ENCODE measurements around the gene APOA4.

APOA4 gene

GRCh38 chr11:116832350-116833290 is 9.5 kb upstream of the APOA4 start:
- DNase-seq (ENCODE audit: low read depth, low spot score), result no peak
- WGBS (ENCODE audit: insufficient coverage, insufficient read length), result no CpG with 5 or more reads among the region's 13 CpGs
- H3K4me1 ChIP-seq (ENCODE audit: control insufficient read depth, insufficient read depth, low read length), result peaks cover 4% of the 10 kb centered on the region
- H3K4me3 ChIP-seq (ENCODE audit: low read length), result no peak overlapping the region
- H3K27me3 ChIP-seq (ENCODE audit: control insufficient read depth, insufficient read depth, low read length), result no peaks in the 10 kb centered on the region
- no peaks in the 10 kb centered on the region for H3K9me3 ChIP-seq (ENCODE audit: control insufficient read depth, insufficient read depth, low read length)
- no peaks in the 10 kb centered on the region for H3K36me3 ChIP-seq (ENCODE audit: control insufficient read depth, insufficient read depth, low read length)
- no peak overlapping the region for H3K27ac ChIP-seq (ENCODE audit: low read length)

DNA sequence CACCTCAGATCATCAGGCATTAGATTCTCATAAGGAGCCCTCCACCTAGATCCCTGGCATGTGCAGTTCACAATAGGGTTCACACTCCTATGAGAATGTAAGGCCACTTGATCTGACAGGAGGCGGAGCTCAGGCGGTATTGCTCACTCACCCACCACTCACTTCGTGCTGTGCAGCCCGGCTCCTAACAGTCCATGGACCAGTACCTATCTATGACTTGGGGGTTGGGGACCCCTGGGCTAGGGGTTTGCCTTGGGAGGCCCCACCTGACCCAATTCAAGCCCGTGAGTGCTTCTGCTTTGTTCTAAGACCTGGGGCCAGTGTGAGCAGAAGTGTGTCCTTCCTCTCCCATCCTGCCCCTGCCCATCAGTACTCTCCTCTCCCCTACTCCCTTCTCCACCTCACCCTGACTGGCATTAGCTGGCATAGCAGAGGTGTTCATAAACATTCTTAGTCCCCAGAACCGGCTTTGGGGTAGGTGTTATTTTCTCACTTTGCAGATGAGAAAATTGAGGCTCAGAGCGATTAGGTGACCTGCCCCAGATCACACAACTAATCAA is 8.8 kb upstream of the APOA4 start:
- H3K4me1 ChIP-seq (ENCODE audit: control insufficient read depth, insufficient read depth, low read length), result peaks cover 4% of the 10 kb centered on the region
- no peak overlapping the region for H3K4me3 ChIP-seq (ENCODE audit: low read length)
- no CpG with 5 or more reads among the region's 7 CpGs for WGBS (ENCODE audit: insufficient coverage, insufficient read length)
- no peaks in the 10 kb centered on the region for H3K27me3 ChIP-seq (ENCODE audit: control insufficient read depth, insufficient read depth, low read length)
- H3K27ac ChIP-seq (ENCODE audit: low read length), result no peak overlapping the region
- H3K36me3 ChIP-seq (ENCODE audit: control insufficient read depth, insufficient read depth, low read length), result no peaks in the 10 kb centered on the region
- no peak for DNase-seq (ENCODE audit: low read depth, low spot score)
- no peaks in the 10 kb centered on the region for H3K9me3 ChIP-seq (ENCODE audit: control insufficient read depth, insufficient read depth, low read length)

GRCh38 chr11:116830184-116830912 is 7.2 kb upstream of the APOA4 start:
- Histone ChIP-seq H3K36me3 (ENCODE audit: control insufficient read depth, insufficient read depth, low read length) (no peaks in the 10 kb centered on the region), H3K27me3 (ENCODE audit: control insufficient read depth, insufficient read depth, low read length) (no peaks in the 10 kb centered on the region), H3K4me3 (ENCODE audit: low read length) (no peak overlapping the region), H3K9me3 (ENCODE audit: control insufficient read depth, insufficient read depth, low read length) (no peaks in the 10 kb centered on the region), H3K27ac (ENCODE audit: low read length) (no peak overlapping the region), H3K4me1 (ENCODE audit: control insufficient read depth, insufficient read depth, low read length) (peaks cover under 1% of the 10 kb centered on the region; the same call in 1 of the 2 replicates)
- no peak for DNase-seq (ENCODE audit: low read depth, low spot score)
- WGBS (ENCODE audit: insufficient coverage, insufficient read length), result no CpG with 5 or more reads among the region's 17 CpGs

DNA sequence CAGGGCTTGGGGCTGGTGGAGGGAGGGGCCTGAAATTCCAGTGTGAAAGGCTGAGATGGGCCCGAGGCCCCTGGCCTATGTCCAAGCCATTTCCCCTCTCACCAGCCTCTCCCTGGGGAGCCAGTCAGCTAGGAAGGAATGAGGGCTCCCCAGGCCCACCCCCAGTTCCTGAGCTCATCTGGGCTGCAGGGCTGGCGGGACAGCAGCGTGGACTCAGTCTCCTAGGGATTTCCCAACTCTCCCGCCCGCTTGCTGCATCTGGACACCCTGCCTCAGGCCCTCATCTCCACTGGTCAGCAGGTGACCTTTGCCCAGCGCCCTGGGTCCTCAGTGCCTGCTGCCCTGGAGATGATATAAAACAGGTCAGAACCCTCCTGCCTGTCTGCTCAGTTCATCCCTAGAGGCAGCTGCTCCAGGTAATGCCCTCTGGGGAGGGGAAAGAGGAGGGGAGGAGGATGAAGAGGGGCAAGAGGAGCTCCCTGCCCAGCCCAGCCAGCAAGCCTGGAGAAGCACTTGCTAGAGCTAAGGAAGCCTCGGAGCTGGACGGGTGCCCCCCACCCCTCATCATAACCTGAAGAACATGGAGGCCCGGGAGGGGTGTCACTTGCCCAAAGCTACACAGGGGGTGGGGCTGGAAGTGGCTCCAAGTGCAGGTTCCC is 6.5 kb upstream of the APOA4 start, which contains the start of gene APOC3:
Gene APOC3, plus strand, starts transcription at position 383 of the 659 bp plus-strand sequence. CDS start 676 bp downstream, outside the sequence.
- no peak within 1 kb of the TSS for H3K4me3 ChIP-seq (ENCODE audit: low read length)
- no peaks in the 10 kb centered on the region for H3K9me3 ChIP-seq (ENCODE audit: control insufficient read depth, insufficient read depth, low read length)
- H3K27ac ChIP-seq (ENCODE audit: low read length), result no peak within 1 kb of the TSS
- H3K4me1 ChIP-seq (ENCODE audit: control insufficient read depth, insufficient read depth, low read length), result no peaks in the 10 kb centered on the region; the same call in 1 of the 2 replicates
- no peaks in the 10 kb centered on the region for H3K36me3 ChIP-seq (ENCODE audit: control insufficient read depth, insufficient read depth, low read length)
- WGBS (ENCODE audit: insufficient coverage, insufficient read length), result no CpG with 5 or more reads among the region's 9 CpGs
- no peaks in the 10 kb centered on the region for H3K27me3 ChIP-seq (ENCODE audit: control insufficient read depth, insufficient read depth, low read length)
- no peak for DNase-seq (ENCODE audit: low read depth, low spot score)

GRCh38 chr11:116828632-116829524 is 5.8 kb upstream of the APOA4 start:
- no peak for DNase-seq (ENCODE audit: low read depth, low spot score)
- H3K27ac ChIP-seq (ENCODE audit: low read length), result no peak overlapping the region
- H3K4me1 ChIP-seq (ENCODE audit: control insufficient read depth, insufficient read depth, low read length), result no peaks in the 10 kb centered on the region; the same call in 1 of the 2 replicates
- no peaks in the 10 kb centered on the region for H3K36me3 ChIP-seq (ENCODE audit: control insufficient read depth, insufficient read depth, low read length)
- no peak overlapping the region for H3K4me3 ChIP-seq (ENCODE audit: low read length)
- whole genome bisulfite sequencing (ENCODE audit: insufficient coverage, insufficient read length), result no CpG with 5 or more reads among the region's 16 CpGs
- no peaks in the 10 kb centered on the region for H3K27me3 ChIP-seq (ENCODE audit: control insufficient read depth, insufficient read depth, low read length)
- H3K9me3 ChIP-seq (ENCODE audit: control insufficient read depth, insufficient read depth, low read length), result no peaks in the 10 kb centered on the region

DNA sequence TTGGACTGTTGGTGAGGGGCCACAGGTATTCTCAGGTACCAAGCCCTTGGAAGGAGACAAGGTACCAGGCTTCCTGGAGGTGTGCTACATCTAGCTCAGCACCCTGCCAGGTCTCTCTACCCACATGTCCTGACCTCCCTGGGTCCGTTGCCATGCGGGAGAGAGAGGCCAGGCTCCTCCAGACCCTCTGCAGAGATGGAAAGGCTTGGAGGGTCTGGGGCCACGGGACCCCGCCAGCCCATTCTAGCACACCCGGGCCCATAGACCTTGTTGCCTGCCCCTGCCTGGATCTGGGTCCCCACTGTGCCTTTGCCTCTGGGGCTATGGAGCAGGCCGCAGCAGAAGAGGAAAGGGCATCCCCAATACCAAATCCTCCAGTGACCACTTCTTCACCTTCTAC is 4.4 kb upstream of the APOA4 start:
- Histone ChIP-seq H3K27ac (ENCODE audit: low read length) (no peak overlapping the region), H3K4me1 (ENCODE audit: control insufficient read depth, insufficient read depth, low read length) (no peaks in the 10 kb centered on the region; the same call in 1 of the 2 replicates), H3K4me3 (ENCODE audit: low read length) (no peak overlapping the region), H3K9me3 (ENCODE audit: control insufficient read depth, insufficient read depth, low read length) (no peaks in the 10 kb centered on the region), H3K27me3 (ENCODE audit: control insufficient read depth, insufficient read depth, low read length) (no peaks in the 10 kb centered on the region), H3K36me3 (ENCODE audit: control insufficient read depth, insufficient read depth, low read length) (no peaks in the 10 kb centered on the region)
- WGBS (ENCODE audit: insufficient coverage, insufficient read length), result no CpG with 5 or more reads among the region's 6 CpGs
- DNase-seq (ENCODE audit: low read depth, low spot score), result no peak

- H3K4me1 ChIP-seq (ENCODE audit: control insufficient read depth, insufficient read depth, low read length), result no peaks in the 10 kb centered on the region; the same call in 1 of the 2 replicates
- H3K4me3 ChIP-seq (ENCODE audit: low read length), result no peak overlapping the region
- no peaks in the 10 kb centered on the region for H3K27me3 ChIP-seq (ENCODE audit: control insufficient read depth, insufficient read depth, low read length)
- H3K27ac ChIP-seq (ENCODE audit: low read length), result no peak overlapping the region
- H3K9me3 ChIP-seq (ENCODE audit: control insufficient read depth, insufficient read depth, low read length), result no peaks in the 10 kb centered on the region
- no peak for DNase-seq (ENCODE audit: low read depth, low spot score)
- no CpG with 5 or more reads among the region's 9 CpGs for WGBS (ENCODE audit: insufficient coverage, insufficient read length)
- no peaks in the 10 kb centered on the region for H3K36me3 ChIP-seq (ENCODE audit: control insufficient read depth, insufficient read depth, low read length)
These were observed 3.8 kb upstream of the APOA4 start for GRCh38 chr11:116826751-116827431.

DNA sequence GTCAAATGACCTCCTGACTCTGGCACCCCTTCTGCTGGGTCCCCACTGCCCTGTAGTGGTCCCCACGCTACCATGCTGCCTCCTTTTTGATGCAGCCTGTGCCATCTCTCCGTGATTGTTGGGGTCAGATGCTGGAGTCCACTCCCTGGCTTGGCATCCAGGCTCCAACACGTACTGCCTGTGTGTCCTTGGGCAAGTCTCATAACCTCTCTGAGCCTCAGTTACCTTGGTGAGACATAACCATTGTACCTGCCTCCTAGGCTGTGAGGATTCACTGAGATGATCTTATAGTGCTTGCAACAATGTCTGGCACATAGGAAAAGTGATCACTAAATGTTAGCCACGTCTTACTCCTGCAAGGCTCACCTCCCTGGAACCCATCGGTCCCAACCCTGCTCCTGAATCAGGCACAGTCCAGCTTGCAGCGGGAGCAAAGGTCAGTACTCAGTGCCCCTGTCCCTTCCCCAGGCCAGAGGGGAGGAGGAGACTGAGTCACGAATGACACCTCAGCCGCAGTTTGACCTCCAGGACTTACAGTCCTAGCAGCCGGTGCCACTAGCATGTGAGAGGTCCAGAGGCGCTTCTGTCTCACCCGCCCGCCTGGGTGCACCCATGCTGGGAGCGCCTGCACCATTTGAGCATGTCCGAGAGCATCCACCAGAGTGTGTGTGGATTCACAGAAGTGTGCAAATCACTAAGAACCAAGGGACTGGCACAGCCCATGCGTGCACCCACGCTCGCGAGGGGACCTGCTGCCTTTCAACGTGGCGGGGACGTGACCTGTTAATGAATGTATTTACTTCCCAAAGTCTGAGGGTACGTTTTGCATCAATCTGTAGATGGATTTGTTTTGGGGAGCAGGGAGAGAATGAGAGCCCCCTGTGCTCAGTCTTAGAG is 3.0 kb upstream of the APOA4 start:
- H3K9me3 ChIP-seq (ENCODE audit: control insufficient read depth, insufficient read depth, low read length), result no peaks in the 10 kb centered on the region
- no peak for DNase-seq (ENCODE audit: low read depth, low spot score)
- no peaks in the 10 kb centered on the region; the same call in 1 of the 2 replicates for H3K4me1 ChIP-seq (ENCODE audit: control insufficient read depth, insufficient read depth, low read length)
- H3K27ac ChIP-seq (ENCODE audit: low read length), result no peak overlapping the region
- no CpG with 5 or more reads among the region's 22 CpGs for WGBS (ENCODE audit: insufficient coverage, insufficient read length)
- no peak overlapping the region for H3K4me3 ChIP-seq (ENCODE audit: low read length)
- no peaks in the 10 kb centered on the region for H3K27me3 ChIP-seq (ENCODE audit: control insufficient read depth, insufficient read depth, low read length)
- no peaks in the 10 kb centered on the region for H3K36me3 ChIP-seq (ENCODE audit: control insufficient read depth, insufficient read depth, low read length)

Measured in iPS DF 6.9 (cell line).